Astrocyte of the hippocampus (primary cell): Measurements from ENCODE around the gene KRTAP10-9.
"Not testable (repeated sequence)": the region's sequence is repeated elsewhere in the genome, so short reads cannot be mapped to it uniquely, and the experiment has no call there.

Experiments used
- DNase-seq: peaks from one replicate; pipeline ENCODE4 v3.0.0; 2011; ENCODE audit warnings: low read depth, low spot score

Gene KRTAP10-9

DNA sequence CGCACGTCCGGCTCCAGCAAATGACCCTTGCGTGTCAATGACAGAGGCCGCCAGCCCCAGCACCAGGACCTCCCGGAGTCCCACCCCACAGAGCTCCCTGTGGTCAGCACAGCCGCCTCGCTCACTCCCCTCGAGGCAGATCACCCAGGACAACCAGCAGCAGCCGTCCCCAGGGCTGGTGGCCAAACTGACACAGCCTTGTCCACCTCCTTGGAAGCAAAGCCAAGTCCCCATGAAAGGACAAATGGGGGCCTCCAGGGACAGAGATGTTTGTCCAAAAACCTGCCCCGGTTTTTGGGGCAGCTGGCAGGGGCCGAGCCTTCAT, 12.4 kb downstream of the KRTAP10-9 start:
- no peak for DNase-seq

DNA sequence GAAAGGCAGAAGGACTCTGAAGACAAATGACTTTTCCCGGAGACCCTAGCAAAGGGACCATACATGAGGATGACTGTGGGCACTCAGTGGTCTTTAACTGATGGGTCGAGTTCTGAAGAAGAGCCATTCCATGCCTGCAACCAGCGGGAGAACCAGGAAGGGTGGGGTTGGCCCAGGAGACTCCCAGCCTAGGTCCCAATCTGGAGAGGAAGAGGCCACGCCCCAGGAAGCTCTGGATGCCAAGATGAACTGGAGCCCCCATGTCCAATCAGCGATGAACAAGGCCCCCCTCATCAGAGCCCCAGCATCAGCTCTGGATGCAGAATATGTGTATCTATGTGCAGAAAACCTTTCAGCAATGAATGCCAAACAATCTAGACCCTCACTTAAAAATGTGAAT, 13.9 kb downstream of the KRTAP10-9 start:
- DNase-seq, result no peak

DNA sequence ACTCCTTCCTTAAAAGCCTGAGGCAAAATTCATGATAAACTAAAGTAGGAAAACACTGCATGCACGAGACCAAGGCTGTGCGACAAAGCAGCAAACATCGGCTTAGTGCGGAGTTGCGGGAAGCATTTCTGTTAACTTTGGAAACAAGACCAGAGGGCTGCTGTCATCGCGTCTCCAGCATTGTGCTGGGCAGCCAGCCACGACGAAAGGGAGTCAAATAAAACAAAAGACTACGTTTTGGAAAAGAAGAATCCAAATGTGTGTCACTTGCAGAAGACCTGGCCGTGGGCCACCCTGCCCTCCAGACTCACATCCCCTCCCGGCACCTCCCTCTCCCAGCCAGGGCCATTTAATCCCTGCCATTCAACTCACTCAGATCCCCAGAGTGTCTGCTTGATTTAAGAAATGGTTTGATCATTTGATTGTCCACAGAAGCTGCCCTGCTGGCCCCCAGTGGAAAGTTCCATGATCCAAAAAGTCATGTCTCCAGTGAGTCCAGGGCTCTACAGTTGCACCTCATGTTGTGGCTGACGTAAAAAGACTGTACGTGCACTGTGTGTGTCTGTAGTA, 16.9 kb downstream of the KRTAP10-9 start:
- no peak for DNase-seq

DNA sequence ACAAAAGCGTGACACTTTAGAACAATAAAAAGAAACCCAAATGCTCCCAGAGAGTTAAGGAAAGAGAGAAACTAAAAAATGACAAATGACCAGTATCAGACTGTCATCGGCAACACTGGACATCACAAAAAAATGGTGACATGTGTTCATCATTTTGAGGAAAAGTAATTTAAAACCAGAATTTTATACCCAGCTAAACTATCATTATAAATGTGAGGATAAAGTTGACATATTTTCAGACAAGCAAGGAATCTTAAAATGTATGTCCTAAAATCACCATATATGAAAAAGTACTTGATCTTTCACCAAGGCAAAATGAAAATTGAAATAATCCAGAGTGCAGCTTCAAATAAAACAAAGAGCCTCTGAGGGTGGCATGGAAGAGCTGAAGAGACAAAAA, 18.0 kb downstream of the KRTAP10-9 start:
- no peak for DNase-seq

DNA sequence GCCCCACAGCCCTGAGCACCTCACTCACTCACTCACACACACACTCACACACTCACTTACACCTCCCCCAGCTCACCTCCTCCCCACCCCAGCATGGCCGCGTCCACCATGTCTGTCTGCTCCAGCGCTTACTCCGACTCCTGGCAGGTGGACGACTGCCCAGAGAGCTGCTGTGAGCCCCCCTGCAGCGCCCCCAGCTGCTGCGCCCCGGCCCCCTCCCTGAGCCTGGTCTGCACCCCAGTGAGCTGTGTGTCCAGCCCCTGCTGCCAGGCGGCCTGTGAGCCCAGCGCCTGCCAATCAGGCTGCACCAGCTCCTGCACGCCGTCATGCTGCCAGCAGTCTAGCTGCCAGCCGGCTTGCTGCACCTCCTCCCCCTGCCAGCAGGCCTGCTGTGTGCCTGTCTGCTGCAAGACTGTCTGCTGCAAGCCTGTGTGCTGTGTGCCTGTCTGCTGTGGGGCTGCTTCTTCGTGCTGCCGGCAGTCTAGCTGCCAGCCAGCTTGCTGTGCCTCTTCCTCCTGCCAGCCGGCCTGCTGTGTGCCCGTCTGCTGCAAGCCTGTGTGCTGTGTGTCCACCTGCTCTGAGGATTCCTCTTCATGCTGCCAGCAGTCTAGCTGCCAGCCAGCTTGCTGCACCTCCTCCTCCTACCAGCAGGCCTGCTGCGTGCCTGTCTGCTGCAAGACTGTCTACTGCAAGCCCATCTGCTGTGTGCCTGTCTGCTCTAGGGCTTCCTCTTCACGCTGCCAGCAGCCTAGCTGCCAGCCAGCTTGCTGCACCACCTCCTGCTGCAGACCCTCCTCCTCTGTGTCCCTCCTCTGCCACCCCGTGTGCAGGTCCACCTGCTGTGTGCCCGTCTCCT, 19.7 kb downstream of the KRTAP10-9 start, which contains the start of gene KRTAP10-11:
Gene KRTAP10-11 (plus strand): TSS at position 49 of the 856 bp plus-strand sequence. CDS start 45 bp downstream, at position 94.
- not testable (repeated sequence) for DNase-seq

DNA sequence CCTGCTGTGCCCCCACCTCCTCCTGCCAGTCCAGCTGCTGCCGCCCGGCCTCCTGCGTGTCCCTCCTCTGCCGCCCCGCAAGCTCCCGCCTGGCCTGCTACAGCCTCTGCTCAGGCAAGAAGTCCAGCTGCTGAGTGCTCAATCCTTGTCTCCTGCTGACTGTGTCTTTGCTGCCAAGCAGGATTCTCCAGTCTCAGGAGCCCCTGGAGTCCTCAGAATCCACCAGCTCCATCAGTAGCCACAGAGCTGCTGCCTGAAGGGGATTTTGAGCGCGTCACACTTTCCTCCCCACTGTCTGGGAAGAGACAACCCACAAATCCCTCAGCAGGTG, 20.3 kb downstream of the KRTAP10-9 start:
- no peak for DNase-seq

DNA sequence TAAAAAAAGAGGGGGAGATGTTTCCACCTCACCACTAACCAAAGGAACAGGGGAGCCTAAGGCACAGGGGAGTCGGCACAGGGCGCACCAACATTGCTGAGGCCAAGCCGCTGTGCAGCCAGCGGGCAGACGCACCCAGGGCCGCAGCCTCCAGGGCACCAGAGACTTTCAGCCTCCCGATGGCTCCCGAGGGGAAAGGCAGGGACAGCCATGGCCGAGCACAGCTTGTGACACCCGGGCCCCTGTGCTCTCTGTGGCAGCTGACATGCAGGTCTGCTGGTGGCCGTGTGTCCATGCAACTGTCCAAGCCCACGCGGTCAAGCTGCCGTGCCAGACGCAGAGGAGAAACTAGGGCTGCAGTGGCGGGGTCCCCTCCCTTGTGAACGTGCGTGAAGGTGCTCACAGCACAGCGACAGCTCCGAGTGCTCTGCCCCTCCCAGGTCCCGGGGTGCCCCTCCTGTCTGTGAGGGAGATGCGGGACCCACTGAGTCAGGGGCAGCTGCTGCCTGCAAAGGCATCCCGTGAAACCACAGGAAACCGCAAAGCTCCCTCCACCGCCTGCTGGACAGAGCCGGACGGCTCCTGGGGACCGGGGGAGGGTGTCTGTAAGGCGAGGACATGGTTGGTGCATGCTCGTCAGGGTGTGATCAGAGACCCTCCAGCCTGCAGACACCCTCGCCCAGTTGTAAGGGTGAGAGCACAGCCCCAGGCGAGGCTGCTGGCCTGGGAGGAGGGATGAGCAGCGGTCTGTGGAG, 21.8 kb downstream of the KRTAP10-9 start:
- DNase-seq, result no peak

DNA sequence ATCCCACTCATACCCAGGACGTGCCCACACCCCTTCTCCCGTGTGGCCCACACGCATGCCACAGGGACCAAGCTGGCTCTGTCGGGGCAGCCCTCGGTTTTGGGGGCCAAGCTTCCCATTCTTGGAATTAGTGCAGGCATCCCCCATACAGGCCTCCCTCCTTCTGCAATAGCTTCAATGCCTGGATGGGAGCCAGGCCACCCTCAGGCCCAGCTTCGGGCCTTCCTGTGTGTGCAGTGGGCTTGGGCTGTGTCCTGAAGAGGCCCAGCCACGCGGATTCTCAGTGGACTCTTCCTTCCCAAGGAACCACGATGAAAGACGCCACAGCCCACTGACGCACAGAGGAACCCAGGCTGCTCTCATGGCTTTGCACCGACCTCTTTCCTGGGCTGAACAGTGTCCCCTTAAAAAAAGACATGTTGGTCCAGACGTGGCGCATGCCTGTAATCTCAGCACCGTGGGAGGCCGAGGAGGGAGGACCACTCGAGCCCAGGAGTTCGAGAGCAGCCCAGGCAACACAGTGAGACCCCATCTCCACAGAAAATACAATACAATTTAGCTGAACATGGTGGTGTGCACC, 22.7 kb downstream of the KRTAP10-9 start:
- DNase-seq, result no peak

DNA sequence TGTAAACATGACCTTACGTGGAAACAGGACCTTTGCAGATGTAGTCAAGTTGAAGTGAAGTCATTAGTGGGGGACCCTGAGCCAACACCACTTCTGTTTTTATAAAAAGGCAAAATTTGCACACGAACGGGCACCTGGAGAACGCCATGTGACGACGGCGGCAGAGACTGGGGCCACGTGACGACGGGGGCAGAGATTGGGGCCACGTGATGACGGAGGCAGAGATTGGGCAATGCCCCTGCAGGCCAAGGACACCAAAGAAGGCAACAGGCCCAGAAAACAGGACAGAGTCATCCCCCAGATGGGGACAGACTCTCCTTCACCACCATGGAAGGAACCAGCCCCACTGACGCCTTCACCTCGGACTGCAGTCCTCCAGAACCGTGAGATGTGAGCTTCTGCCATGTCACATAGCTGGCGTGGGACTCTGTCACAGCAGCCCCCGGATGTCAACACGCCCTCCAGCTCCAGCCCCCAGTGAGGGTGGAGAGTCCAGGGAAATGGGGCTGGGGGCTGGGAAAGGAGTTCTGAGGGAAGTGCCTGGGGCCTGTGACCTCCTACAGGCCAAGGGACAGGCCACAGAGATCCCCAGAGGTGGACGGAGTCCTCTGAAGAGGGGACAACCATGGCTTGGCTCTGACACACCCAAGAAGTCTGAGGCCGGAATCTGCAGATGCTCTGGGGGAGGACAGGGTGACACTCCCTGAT, 23.5 kb downstream of the KRTAP10-9 start:
- no peak for DNase-seq

DNA sequence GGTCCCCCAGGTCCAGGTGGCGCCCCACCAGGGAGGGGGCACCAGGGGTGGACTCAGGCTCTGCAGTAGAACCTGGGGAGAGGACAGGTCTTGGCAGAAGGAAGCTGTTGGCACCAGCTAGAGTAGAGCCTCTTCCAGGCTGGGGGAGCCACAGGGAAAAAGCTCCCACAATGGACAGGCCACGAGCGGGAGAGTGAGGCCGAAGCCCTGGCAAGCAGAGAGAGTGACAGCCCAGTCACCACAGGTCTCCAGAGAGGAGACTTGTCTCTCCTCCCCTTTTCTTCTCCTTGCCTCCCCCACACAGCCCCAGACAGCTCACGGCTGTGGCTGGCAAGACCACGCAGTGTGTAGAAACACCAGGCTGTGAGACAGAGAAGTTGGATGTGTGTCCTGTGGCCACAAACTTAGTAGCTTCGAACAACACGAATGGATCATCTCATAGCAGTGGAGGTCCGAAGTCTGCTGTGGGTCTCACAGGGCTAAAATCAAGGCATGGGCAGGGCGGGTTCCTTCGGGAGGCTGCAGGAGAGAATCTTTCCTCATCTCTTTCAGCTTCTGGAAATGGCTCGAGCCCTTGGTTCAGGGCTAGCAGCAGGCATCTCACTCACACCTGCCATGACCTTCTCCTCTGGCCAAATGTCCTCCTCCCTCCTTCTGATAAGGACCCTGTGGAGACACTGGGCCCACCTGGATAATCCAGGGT, 24.2 kb downstream of the KRTAP10-9 start:
- DNase-seq, result no peak

DNA sequence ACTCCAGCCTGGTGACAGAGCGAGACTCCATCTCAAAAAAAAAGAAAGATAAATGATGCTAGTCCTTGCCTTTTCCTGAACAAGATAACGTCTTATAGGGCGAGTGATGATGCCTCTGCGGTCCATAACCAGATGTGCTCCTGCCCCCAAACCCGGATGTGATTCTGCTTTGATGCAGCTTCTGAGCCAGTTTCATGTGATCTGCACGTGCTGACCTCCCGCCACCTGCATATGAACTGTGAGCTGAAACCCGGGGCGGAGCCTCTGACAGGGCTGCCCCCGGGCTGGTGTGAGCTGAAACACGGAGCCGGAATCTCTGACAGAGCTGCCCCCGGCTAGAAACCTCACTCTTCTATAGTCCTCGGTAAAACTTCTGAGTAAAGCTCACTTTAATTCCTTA, 26.2 kb downstream of the KRTAP10-9 start:
- DNase-seq, result no peak

DNA sequence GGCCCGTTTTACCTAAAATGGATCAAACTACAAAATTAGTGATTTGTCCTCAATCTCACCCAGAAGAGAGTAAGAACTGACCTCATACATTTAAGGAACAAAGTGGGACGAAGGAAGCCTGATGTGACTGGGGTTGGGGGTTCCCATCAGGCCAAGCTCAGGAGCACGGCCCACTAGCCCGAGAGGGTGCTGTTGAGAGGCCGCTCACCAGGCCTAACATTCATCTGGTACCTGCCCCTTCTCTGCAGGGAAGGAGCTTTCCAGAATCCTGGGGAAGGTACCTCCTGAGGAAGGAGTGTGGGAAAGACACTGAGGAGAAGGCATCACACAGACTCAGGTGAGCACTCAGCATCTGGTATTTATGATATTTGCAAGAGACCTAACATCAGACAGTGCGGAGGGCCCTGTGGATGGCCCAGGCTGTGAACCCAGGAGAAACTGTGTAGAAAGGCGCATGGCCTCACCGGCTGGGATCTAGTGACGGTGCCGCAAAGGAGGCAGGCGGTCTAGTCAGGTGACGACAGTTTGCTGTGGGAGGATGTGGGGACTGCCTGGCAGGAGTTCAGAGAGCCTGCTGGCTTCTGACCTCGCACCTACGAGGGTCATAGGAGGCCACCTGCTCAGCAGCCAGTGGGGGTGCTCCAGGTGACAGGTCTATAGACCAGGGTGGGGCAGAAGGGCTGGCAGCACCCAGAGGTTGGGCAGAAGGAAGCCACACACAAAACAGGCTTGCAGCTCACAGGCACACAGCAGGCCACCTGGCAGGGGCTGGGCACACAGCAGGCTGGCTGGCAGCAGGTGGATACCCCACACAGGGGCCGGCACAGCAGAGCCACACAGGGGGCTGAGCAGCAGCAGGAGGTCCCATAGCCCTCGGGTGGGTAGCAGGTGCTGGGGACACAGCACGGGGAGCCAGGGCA, 27.0 kb downstream of the KRTAP10-9 start:
- DNase-seq, result no peak

DNA sequence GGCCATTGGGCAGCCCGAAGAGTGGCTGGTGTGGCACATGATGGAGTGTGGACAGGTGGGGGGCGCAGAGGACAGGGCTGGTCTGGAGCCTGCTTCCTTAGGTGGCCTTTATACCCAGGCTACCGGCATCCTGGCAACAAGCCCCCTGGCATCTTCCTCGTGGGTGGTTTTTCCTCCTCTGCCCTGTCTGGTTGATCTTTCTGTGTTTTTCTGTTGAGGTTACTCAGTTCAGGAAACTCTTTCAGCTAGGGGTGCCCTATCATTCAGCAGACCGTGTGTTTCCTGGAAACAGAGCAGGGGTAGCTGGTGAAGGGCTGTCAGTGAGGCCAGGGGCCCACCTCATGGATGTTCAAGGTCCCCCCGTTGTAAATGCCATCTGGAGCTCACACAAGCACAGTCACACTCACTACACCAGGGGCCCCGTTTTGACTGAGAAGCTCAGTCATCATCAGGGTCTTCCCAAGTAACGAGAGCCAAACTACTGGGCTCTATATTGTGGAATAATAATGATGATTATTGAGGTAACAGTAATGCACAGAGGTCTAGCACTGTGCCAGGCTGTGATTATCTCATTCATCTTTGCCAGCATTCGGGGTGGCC, 27.8 kb downstream of the KRTAP10-9 start, which contains the start of gene KRTAP12-4:
Gene KRTAP12-4 (minus strand): TSS at position 84 of the 600 bp plus-strand sequence. CDS start 45 bp downstream, at position 39.
- DNase-seq, result no peak

DNA sequence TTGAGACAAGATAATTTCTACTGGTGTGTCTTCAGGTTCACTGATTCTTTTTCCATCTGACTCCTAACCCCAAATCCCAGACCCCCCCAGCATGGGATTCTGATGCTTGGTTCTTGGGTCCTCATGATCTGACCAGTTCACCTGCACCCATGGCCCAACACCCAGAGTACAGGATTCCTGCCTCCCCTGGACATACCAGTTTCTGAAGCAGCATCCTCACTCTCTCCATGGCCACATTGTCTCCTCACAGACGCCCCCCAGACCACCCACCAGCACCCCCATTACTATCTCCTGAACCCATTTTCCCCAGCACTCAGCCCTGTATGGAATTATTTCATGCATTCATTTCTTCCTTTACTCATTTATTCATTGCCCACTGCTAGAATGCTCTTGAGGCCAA, 30.0 kb downstream of the KRTAP10-9 start:
- DNase-seq, result no peak

DNA sequence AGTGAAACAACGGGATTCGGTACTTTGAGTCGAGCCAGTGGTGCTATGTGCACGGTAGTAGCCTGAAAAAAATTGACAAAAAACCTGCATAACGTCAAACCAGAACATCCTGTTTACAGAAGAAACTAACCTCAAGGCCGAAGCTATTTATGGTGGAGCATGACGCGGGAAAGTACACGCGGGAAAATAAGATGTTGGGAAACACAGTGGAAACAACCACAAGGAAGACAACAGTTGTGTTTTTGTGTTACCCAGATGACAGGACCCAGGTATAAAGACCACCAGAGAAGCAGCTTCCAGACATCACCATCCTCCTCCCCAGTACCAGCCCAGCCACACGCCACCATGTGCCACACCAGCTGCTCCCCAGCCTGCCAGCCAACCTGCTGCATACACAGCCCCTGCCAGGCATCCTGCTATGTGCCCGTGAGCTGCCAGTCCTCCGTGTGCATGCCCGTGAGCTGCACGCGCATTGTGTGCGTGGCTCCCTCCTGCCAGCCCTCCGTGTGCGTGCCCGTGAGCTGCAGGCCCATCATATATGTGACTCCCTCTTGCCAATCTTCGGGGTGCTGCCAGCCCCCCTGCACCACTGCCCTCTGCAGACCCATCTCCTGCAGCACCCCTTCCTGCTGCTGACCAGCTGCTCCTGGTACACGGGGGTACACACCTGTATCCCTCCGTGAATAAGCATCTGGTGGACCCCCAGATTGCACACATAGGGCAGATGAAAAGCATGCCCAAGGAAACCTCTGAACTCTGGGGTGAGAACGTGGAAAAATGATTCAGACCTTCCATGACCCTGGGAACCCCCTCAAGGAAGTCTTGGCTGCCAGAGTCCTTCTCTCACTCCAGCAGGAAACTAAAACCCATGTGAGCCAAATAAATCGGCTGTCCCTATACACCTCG, 31.0 kb downstream of the KRTAP10-9 start, which contains the start of gene KRTAP12-3:
Gene KRTAP12-3 (plus strand): TSS at position 298 of the 906 bp plus-strand sequence. CDS start 48 bp downstream, at position 346.
- DNase-seq, result no peak

DNA sequence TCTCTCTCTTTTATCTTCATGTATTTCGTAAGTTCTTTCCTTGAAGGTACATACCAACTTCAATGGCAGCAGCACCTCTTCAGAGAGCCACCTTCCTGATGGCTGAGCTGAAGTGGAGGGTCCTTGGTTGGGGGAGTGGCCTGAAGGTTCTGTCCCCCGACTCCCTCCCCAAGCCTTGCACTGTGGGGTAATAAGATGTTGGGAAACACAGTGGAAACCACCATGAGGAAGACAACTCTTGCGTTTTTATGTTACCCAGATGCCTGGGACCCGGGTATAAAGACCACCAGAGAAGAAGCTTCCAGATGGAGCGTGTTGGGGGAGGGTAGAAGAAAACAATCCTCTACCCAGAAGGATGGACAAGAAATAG, 31.6 kb downstream of the KRTAP10-9 start:
- no peak for DNase-seq

DNA sequence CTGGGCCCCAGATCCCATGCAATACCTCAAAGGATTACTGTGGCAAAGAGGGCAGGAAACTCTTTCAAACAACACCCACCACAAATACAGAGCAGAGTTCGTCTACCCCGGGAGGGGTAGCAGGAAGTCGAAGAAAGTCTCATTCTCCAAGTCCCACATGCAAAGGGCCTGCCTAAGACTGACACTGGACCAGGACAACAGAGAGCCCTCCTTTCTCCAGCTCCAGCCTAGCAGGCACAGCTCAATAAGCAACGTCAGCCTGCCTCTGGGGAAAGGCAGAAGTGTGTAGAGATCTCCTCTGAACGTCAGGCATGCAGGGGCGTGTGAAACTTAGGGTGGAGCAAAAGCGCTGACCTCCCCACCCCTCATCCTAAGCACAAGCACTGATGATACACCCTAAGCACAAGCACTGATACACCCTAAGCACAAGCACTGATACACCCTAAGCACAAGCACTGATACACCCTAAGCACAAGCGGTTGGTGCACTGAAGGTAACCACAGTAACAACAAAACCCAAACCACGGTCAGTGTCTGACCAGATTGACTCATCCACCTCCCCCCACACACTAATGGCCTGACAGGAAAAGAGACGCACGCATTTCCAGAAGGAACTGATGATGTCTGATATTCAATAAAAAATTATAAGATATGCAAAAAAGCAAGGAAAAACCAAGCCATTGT, 32.2 kb downstream of the KRTAP10-9 start:
- no peak for DNase-seq

DNA sequence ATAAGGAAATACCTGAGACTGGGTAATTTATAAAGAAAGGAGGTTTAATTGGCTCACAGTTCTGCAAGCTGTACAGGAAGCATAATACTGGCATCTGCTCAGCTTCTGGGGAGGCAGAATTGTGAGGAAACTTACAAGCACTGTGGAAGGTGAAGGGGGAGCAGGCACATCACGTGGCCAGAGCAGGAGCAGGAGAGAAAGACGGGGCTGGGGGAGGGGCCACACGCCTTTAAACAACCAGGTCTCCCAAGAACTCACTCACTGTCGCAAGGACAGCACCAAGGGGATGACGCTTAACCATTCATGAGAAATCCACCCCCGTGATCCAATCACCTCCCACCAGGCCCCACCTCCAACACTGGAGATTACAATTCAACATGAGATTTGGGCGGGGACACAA, 34.7 kb downstream of the KRTAP10-9 start:
- DNase-seq, result not testable (repeated sequence)
